ENCODE results near the gene CCDC92B. TPM values are rescaled to one million over a fixed set of nuclear protein-coding genes. Genes with fewer than 3 reads are reported as not detected.

The CCDC92B gene
- polyA plus RNA-seq, 1 donor from 2014 or later = 0.32 TPM

GRCh38 chr17:2779545-2779944, 30.1 kb upstream of the CCDC92B start:
- H3K9ac ChIP-seq (ENCODE audit: low read length) = no peak overlapping the region
- H3K4me2 ChIP-seq (ENCODE audit: low read length) = no peak overlapping the region
- no peak overlapping the region for H3K4me3 ChIP-seq (ENCODE audit: low read length)
- no peaks in the 10 kb centered on the region for H3F3A ChIP-seq (ENCODE audit: insufficient read depth, low read length, poor library complexity, severe bottlenecking)
- TF ChIP-seq POLR2AphosphoS5 (IDR thresholded peaks at IDR 0.05) = no peak
- no peak for TF ChIP-seq EP300 (conservative IDR thresholded peaks at IDR 0.05; ENCODE audit: poor library complexity, severe bottlenecking)
- TF ChIP-seq EZH2 (IDR thresholded peaks at IDR 0.05; ENCODE audit: borderline replicate concordance, insufficient read depth, low read length, poor library complexity, severe bottlenecking) = no peak
- TF ChIP-seq, protein P1, sequence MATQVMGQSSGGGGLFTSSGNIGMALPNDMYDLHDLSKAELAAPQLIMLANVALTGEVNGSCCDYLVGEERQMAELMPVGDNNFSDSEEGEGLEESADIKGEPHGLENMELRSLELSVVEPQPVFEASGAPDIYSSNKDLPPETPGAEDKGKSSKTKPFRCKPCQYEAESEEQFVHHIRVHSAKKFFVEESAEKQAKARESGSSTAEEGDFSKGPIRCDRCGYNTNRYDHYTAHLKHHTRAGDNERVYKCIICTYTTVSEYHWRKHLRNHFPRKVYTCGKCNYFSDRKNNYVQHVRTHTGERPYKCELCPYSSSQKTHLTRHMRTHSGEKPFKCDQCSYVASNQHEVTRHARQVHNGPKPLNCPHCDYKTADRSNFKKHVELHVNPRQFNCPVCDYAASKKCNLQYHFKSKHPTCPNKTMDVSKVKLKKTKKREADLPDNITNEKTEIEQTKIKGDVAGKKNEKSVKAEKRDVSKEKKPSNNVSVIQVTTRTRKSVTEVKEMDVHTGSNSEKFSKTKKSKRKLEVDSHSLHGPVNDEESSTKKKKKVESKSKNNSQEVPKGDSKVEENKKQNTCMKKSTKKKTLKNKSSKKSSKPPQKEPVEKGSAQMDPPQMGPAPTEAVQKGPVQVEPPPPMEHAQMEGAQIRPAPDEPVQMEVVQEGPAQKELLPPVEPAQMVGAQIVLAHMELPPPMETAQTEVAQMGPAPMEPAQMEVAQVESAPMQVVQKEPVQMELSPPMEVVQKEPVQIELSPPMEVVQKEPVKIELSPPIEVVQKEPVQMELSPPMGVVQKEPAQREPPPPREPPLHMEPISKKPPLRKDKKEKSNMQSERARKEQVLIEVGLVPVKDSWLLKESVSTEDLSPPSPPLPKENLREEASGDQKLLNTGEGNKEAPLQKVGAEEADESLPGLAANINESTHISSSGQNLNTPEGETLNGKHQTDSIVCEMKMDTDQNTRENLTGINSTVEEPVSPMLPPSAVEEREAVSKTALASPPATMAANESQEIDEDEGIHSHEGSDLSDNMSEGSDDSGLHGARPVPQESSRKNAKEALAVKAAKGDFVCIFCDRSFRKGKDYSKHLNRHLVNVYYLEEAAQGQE (IDR thresholded peaks at IDR 0.05; ENCODE audit: borderline replicate concordance) = no peak
- no peak for TF ChIP-seq TAF1 (IDR thresholded peaks at IDR 0.05; ENCODE audit: low read depth)
- TF ChIP-seq SMC3 (conservative IDR thresholded peaks at IDR 0.05; ENCODE audit: poor library complexity) = no peak
- no peak for TF ChIP-seq RAD21 (conservative IDR thresholded peaks at IDR 0.05)
- TF ChIP-seq, protein P2, sequence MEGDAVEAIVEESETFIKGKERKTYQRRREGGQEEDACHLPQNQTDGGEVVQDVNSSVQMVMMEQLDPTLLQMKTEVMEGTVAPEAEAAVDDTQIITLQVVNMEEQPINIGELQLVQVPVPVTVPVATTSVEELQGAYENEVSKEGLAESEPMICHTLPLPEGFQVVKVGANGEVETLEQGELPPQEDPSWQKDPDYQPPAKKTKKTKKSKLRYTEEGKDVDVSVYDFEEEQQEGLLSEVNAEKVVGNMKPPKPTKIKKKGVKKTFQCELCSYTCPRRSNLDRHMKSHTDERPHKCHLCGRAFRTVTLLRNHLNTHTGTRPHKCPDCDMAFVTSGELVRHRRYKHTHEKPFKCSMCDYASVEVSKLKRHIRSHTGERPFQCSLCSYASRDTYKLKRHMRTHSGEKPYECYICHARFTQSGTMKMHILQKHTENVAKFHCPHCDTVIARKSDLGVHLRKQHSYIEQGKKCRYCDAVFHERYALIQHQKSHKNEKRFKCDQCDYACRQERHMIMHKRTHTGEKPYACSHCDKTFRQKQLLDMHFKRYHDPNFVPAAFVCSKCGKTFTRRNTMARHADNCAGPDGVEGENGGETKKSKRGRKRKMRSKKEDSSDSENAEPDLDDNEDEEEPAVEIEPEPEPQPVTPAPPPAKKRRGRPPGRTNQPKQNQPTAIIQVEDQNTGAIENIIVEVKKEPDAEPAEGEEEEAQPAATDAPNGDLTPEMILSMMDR (IDR thresholded peaks at IDR 0.05; ENCODE audit: poor library complexity, severe bottlenecking) = no peak
- no peak for TF ChIP-seq MXI1 (conservative IDR thresholded peaks at IDR 0.05; ENCODE audit: poor library complexity, severe bottlenecking)
- H3K36me3 ChIP-seq (ENCODE audit: insufficient read depth, low read length) = no peaks in the 10 kb centered on the region
- H3K9me2 ChIP-seq (ENCODE audit: insufficient read depth, low read length) = no peaks in the 10 kb centered on the region
- H2AFZ ChIP-seq (ENCODE audit: low read depth, low read length) = no peak overlapping the region
- no peaks in the 10 kb centered on the region for H3K27me3 ChIP-seq (ENCODE audit: insufficient read depth, low read depth, low read length)
- H3K79me2 ChIP-seq (replicated peaks; ENCODE audit: insufficient read depth, low read length) = no peaks in the 10 kb centered on the region
- no peaks in the 10 kb centered on the region for H3K9me3 ChIP-seq (ENCODE audit: low read length)
- no peaks in the 10 kb centered on the region for H4K20me1 ChIP-seq (ENCODE audit: insufficient read depth)
- H3K27ac ChIP-seq (ENCODE audit: low read length) = no peak overlapping the region

- no peaks in the 10 kb centered on the region for H3K9me3 ChIP-seq (ENCODE audit: low read length)
- no peak overlapping the region for H2AFZ ChIP-seq (ENCODE audit: low read depth, low read length)
- H3K9me2 ChIP-seq (ENCODE audit: insufficient read depth, low read length) = no peaks in the 10 kb centered on the region
- H3K9ac ChIP-seq (ENCODE audit: low read length) = no peak overlapping the region
- H3K79me2 ChIP-seq (replicated peaks; ENCODE audit: insufficient read depth, low read length) = no peaks in the 10 kb centered on the region
- H3K4me3 ChIP-seq (ENCODE audit: low read length) = peak overlapping the region; percentile 98
- H3K36me3 ChIP-seq (ENCODE audit: insufficient read depth, low read length) = no peaks in the 10 kb centered on the region
- H3F3A ChIP-seq (ENCODE audit: insufficient read depth, low read length, poor library complexity, severe bottlenecking) = no peaks in the 10 kb centered on the region
- TF ChIP-seq POLR2AphosphoS5 (IDR thresholded peaks at IDR 0.05) = no peak
- no peak for TF ChIP-seq EZH2 (IDR thresholded peaks at IDR 0.05; ENCODE audit: borderline replicate concordance, insufficient read depth, low read length, poor library complexity, severe bottlenecking)
- TF ChIP-seq, protein P2 (IDR thresholded peaks at IDR 0.05; ENCODE audit: poor library complexity, severe bottlenecking) = no peak
- TF ChIP-seq EP300 (conservative IDR thresholded peaks at IDR 0.05; ENCODE audit: poor library complexity, severe bottlenecking) = no peak
- TF ChIP-seq, protein P1 (IDR thresholded peaks at IDR 0.05; ENCODE audit: borderline replicate concordance) = no peak
- TF ChIP-seq SMC3 (conservative IDR thresholded peaks at IDR 0.05; ENCODE audit: poor library complexity) = no peak
- no peak overlapping the region for H3K27ac ChIP-seq (ENCODE audit: low read length)
- no peaks in the 10 kb centered on the region for H3K27me3 ChIP-seq (ENCODE audit: insufficient read depth, low read depth, low read length)
- no peaks in the 10 kb centered on the region for H4K20me1 ChIP-seq (ENCODE audit: insufficient read depth)
- no peak overlapping the region for H3K4me2 ChIP-seq (ENCODE audit: low read length)
These were observed 29.0 kb upstream of the CCDC92B start for GRCh38 chr17:2778489-2778888.
